Heart right ventricle (tissue), 16 donors: ENCODE data around the gene ABCA12. TPM values are rescaled to one million over a fixed set of nuclear protein-coding genes. Genes with fewer than 3 reads are reported as not detected.

Experiments
- ATAC-seq, 8 donors: fragments of 200-7000 bp; cut with Tn5 transposase; one replicate each; pipeline ENCODE4 v1.9.1; 2020; ENCODE audit warnings: mild to moderate bottlenecking in 8 of 8, moderate library complexity in 8 of 8, moderate number of reproducible peaks in 1 of 8
- DNase-seq, 2 donors: peaks; one replicate each; pipeline ENCODE4 v3.0.0-alpha.2; 2020
- H3K27ac ChIP-seq, 10 donors: fragments of 200-600 bp; sonication (generic) in 2 of 10; one replicate each; pipeline versions ENCODE4 v1.5.0 to v1.8.0; 2020 to 2022; ENCODE audit warnings: mild to moderate bottlenecking in 3 of 10
- H3K27me3 ChIP-seq, 7 donors: fragments of 200-600 bp; one replicate each; pipeline ENCODE4 v1.8.0; 2021 to 2022; ENCODE audit warnings: mild to moderate bottlenecking in 2 of 7
- H3K36me3 ChIP-seq, 9 donors: fragments of 200-600 bp; sonication (generic) in 1 of 9; one replicate each; pipeline versions ENCODE4 v1.5.0 to v1.8.0; 2020 to 2022; ENCODE audit warnings: mild to moderate bottlenecking in 2 of 9
- H3K4me1 ChIP-seq, 9 donors: fragments of 200-600 bp; sonication (generic) in 1 of 9; one replicate each; pipeline versions ENCODE4 v1.5.0 to v1.8.0; 2020 to 2022; ENCODE audit warnings: mild to moderate bottlenecking in 4 of 9
- H3K4me3 ChIP-seq, 10 donors: fragments of 200-600 bp; sonication (generic) in 2 of 10; one replicate each; pipeline versions ENCODE4 v1.5.0 to v1.8.0; 2020 to 2022; ENCODE audit warnings: mild to moderate bottlenecking in 7 of 10, moderate library complexity in 2 of 10
- H3K9me3 ChIP-seq, 11 donors: fragments of 200-600 bp in 10 of 11; sonication (generic) in 2 of 11; one replicate each; pipeline versions ENCODE4 v1.5.0 to v1.8.0; 2013 to 2022; ENCODE audit warnings: mild to moderate bottlenecking in 2 of 11, control low read depth in 1 of 11, moderate library complexity in 1 of 11
- CTCF ChIP-seq, 9 donors: fragments of 200-600 bp; sonication (generic) in 2 of 9; IDR thresholded peaks; one replicate each; pipeline versions ENCODE4 v1.5.0 to v1.8.0; 2021 to 2022; ENCODE audit warnings: antibody characterized with exemption in 9 of 9, mild to moderate bottlenecking in 5 of 9, moderate library complexity in 1 of 9
- WGBS, 2 donors: extraction: QIAGEN DNeasy Blood & Tissue Kit; methylation state at CpG; one replicate each; pipeline ENCODE4 v1.1.7; 2013; ENCODE audit warnings: inconsistent platforms in 1 of 2; 5-methylcytosine and 5-hydroxymethylcytosine counted together
- intact Hi-C, 10 donors: fragments of 100-400 bp; cut with DNase I; formaldehyde crosslinking; loops; one replicate each; pipeline versions ENCODE4 v1.11.1 to v1.14.2; 2022
- polyA plus RNA-seq, 2 donors: library from polyadenylated mRNA; stranded (reverse); fragments of 200-250 nt; gene quantifications; one replicate each; pipeline ENCODE4 v1.2.3, GENCODE V29; 2013
- total RNA-seq, 10 donors: library from RNA; stranded (reverse); fragmentation: NEBNext Ultra II Directional in 3 of 10; extraction: Animal tissue kit (Norgen Biotek cat#: 25700) in 3 of 10; gene quantifications; one replicate each; pipeline versions ENCODE4 v1.2.1 to v1.2.4, GENCODE V29; 2021 to 2023
- donor health status: Arrhythmogenic right ventricular cardiomyopathy.
- donor health status: ischemic (EF 13 %, LVEDD 7.1; RV severe dilation, severe dysfunction).
- donor health status: healthy with polysubstance abuse.
- donor health status: DM: no; HTN: yes; CAD: no.
- donor health status: DM: no; HTN: no; CAD: no.
- donor health status: ischemic (EF 25% LVEDD 6.9; RV normal size, moderate dysfunction).
- donor health status: ischemic (EF 25% LVEDD 5.7; RV mildly dilated, moderate dysfunction).
- donor health status: healthy.
- donor health status: DM: yes; HTN: yes; CAD: no.
- donor health status: Ischemic cardiomyopathy.
- donor health status: ischemic (EF 35%, LVEDD 5.7; RV mildly dilated, moderate dysfunction).
- donor health status: nonischemic (EF 11% LVEDD 7.7; RV severe dilation, severe dysfunction).
- donor health status: DM: yes; HTN: yes; CAD: no.
- donor health status: PGD.
- donor health status: ischemic (EF 29% LVEDD 5.4; RV normal size, mild dysfunction).
- donor health status: nonischemic (EF 23%, LVEDD 6.1; RV moderate dilation, normal function).

Gene ABCA12
- total and polyA plus RNA-seq, 12 donors = 0.02 TPM; not detected in 11

DNA sequence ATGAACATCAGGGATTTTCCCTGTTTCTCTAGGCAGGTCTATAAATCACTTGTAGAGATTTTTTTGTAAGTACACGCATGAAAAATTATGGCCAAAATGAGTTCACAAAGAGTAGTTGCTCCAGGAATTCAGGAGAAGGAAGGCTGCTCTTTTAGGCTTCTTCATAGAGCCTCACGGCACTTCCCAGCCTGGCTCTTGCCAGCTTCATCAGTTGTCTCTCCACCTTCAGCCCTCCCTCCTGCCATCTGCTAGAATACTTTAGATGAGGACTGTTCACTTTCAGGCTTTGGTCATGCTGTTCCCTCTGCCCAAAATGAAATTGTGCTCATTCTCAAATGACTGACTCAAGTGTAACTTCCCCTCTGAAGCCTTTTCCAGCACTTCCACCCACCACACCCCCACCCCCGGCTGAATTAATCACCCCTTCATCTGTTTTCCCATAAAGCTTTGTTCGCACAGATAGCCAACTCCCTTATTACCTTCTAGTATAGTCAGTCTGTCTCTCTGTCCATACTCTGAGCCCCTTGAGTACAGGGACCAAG, 1.8 kb upstream of the ABCA12 start:
- intact Hi-C loops = no loop called here
- WGBS, 2 donors = 73 to 81% methylated on average over 4 of the region's 4 CpGs

GRCh38 chr2:215137741-215138340, 585 bp downstream of the ABCA12 start:
- no peak for ATAC-seq
- WGBS, 2 donors = 65 to 72% methylated on average over 6 of the region's 6 CpGs
- DNase-seq = no peak
- H3K4me1 ChIP-seq = no peaks in the 10 kb centered on the region
- no peaks in the 10 kb centered on the region for H3K36me3 ChIP-seq
- no peak overlapping the region for H3K4me3 ChIP-seq
- TF ChIP-seq CTCF (IDR thresholded peaks at IDR 0.05) = no peak
- intact Hi-C loops = no loop called here
- no peaks in the 10 kb centered on the region for H3K27me3 ChIP-seq
- H3K27ac ChIP-seq = no peak overlapping the region
- peaks cover 0 to 12% (median 0%) of the 10 kb centered on the region in 11 donors for H3K9me3 ChIP-seq

More for the DNA sequence above, 1.8 kb upstream of the ABCA12 start:
- Histone ChIP-seq H3K4me3 (no peak overlapping the region), H3K9me3 (no peaks in the 10 kb centered on the region), H3K27me3 (no peaks in the 10 kb centered on the region), H3K36me3 (no peaks in the 10 kb centered on the region), H3K27ac (no peak overlapping the region), H3K4me1 (no peaks in the 10 kb centered on the region)
- no peak for TF ChIP-seq CTCF (IDR thresholded peaks at IDR 0.05)
- no peak for ATAC-seq
- DNase-seq = no peak

GRCh38 chr2:215137329-215137686, 1.1 kb downstream of the ABCA12 start:
- TF ChIP-seq CTCF (IDR thresholded peaks at IDR 0.05) = no peak
- DNase-seq (no peak), ATAC-seq (no peak)
- 74 to 77% methylated on average over 3 of the region's 3 CpGs for WGBS, 2 donors
- intact Hi-C loops = no loop called here
- Histone ChIP-seq H3K36me3 (no peaks in the 10 kb centered on the region), H3K27ac (no peak overlapping the region), H3K4me1 (no peaks in the 10 kb centered on the region), H3K27me3 (no peaks in the 10 kb centered on the region), H3K9me3 (peaks cover 0 to 17% (median 0%) of the 10 kb centered on the region in 11 donors), H3K4me3 (no peak overlapping the region)

GRCh38 chr2:215136669-215137328, 1.6 kb downstream of the ABCA12 start:
- Histone ChIP-seq H3K9me3 (peaks cover 0 to 20% (median 0%) of the 10 kb centered on the region in 11 donors), H3K4me1 (no peaks in the 10 kb centered on the region), H3K27ac (no peak overlapping the region), H3K4me3 (no peak overlapping the region), H3K27me3 (no peaks in the 10 kb centered on the region), H3K36me3 (no peaks in the 10 kb centered on the region)
- intact Hi-C loops = no loop called here
- no peak for TF ChIP-seq CTCF (IDR thresholded peaks at IDR 0.05)
- 54 to 57% methylated on average over 3 of the region's 3 CpGs for WGBS, 2 donors
- no peak for DNase-seq
- ATAC-seq = no peak
